ENCODE data around the gene NALCN.

Gene NALCN

DNA sequence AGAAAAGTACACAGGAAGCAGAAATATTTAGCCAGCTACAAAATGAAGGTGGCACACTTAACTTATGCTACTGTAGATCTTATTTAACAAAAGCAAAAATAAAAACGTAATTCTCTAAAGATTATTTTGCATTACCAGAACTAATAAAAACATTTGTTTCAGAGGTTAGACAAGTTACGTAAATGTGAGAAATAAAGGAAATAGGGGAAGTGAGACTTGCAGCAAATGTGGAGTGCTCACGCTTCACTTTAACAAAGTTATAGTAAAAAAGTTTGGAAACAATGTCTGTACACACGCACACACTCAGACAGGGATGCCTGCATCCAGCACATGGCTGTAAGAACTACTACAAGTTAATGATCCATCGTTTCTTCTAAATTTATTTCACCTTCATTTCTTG, 83.7 kb downstream of the NALCN start:
- Histone ChIP-seq H3K9me3 (ENCODE audit: insufficient read depth, low read length) (no peaks in the 10 kb centered on the region), H3K79me2 (ENCODE audit: low read length) (no peaks in the 10 kb centered on the region), H3K27me3 (ENCODE audit: low read depth, low read length) (peaks cover 4% of the 10 kb centered on the region; the same call in 1 of the 2 replicates), H3K4me1 (ENCODE audit: low read length) (peaks cover 8% of the 10 kb centered on the region), H3K9ac (ENCODE audit: low read length) (no peak overlapping the region), H3K27ac (ENCODE audit: low read length) (no peak overlapping the region), H4K20me1 (ENCODE audit: insufficient read depth, low read length) (no peaks in the 10 kb centered on the region), H3K4me3 (ENCODE audit: low read length) (peak overlapping the region; percentile 16; the same call in 1 of the 2 replicates), H3K4me2 (ENCODE audit: low read length) (peak overlapping the region; percentile 55), H2AFZ (ENCODE audit: low read depth, low read length) (no peak overlapping the region), H3K36me3 (replicated peaks; ENCODE audit: low read depth, low read length) (no peaks in the 10 kb centered on the region)
- TF ChIP-seq EZH2phosphoT487 (IDR thresholded peaks at IDR 0.05; ENCODE audit: low read depth), result no peak
- TF ChIP-seq, protein P1, sequence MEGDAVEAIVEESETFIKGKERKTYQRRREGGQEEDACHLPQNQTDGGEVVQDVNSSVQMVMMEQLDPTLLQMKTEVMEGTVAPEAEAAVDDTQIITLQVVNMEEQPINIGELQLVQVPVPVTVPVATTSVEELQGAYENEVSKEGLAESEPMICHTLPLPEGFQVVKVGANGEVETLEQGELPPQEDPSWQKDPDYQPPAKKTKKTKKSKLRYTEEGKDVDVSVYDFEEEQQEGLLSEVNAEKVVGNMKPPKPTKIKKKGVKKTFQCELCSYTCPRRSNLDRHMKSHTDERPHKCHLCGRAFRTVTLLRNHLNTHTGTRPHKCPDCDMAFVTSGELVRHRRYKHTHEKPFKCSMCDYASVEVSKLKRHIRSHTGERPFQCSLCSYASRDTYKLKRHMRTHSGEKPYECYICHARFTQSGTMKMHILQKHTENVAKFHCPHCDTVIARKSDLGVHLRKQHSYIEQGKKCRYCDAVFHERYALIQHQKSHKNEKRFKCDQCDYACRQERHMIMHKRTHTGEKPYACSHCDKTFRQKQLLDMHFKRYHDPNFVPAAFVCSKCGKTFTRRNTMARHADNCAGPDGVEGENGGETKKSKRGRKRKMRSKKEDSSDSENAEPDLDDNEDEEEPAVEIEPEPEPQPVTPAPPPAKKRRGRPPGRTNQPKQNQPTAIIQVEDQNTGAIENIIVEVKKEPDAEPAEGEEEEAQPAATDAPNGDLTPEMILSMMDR (IDR thresholded peaks at IDR 0.05; ENCODE audit: low read depth, low read length), result no peak

DNA sequence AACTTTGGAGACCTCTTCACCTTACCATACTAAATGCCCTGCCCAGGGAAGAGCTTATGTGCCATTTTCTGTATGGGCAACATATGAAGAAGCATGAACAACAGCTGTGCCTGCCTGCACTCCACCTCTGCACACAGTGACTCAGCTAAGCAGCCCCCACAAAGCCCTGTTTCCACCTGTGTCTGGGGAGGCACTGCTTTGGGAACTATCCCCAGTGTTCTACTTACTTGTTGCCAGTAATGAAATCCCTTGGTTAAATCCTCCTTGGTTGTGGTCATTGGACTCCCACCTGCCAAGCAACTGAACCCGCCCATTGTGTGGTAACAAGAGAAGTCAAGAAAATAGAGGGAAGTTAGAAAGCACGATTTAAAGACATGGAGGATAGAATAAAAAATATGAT, 84.6 kb downstream of the NALCN start:
- Histone ChIP-seq H3K4me3 (ENCODE audit: low read length) (no peak overlapping the region), H3K27me3 (ENCODE audit: low read depth, low read length) (peaks cover 4% of the 10 kb centered on the region; the same call in 1 of the 2 replicates), H3K79me2 (ENCODE audit: low read length) (no peaks in the 10 kb centered on the region), H3K4me2 (ENCODE audit: low read length) (no peak overlapping the region), H3K36me3 (replicated peaks; ENCODE audit: low read depth, low read length) (no peaks in the 10 kb centered on the region), H3K9me3 (ENCODE audit: insufficient read depth, low read length) (no peaks in the 10 kb centered on the region), H2AFZ (ENCODE audit: low read depth, low read length) (no peak overlapping the region), H3K27ac (ENCODE audit: low read length) (no peak overlapping the region), H3K4me1 (ENCODE audit: low read length) (peaks cover 8% of the 10 kb centered on the region), H3K9ac (ENCODE audit: low read length) (no peak overlapping the region), H4K20me1 (ENCODE audit: insufficient read depth, low read length) (no peaks in the 10 kb centered on the region)
- TF ChIP-seq EZH2phosphoT487 (IDR thresholded peaks at IDR 0.05; ENCODE audit: low read depth), result no peak
- TF ChIP-seq, protein P1 (IDR thresholded peaks at IDR 0.05; ENCODE audit: low read depth, low read length), result no peak

- H3K4me1 ChIP-seq (ENCODE audit: low read length), result peaks cover 7% of the 10 kb centered on the region
- H3K9ac ChIP-seq (ENCODE audit: low read length), result no peak overlapping the region
- no peaks in the 10 kb centered on the region for H3K9me3 ChIP-seq (ENCODE audit: insufficient read depth, low read length)
- no peak overlapping the region for H3K27ac ChIP-seq (ENCODE audit: low read length)
- TF ChIP-seq, protein P1 (IDR thresholded peaks at IDR 0.05; ENCODE audit: low read depth, low read length), result no peak
- no peak for TF ChIP-seq EZH2phosphoT487 (IDR thresholded peaks at IDR 0.05; ENCODE audit: low read depth)
- H3K79me2 ChIP-seq (ENCODE audit: low read length), result no peaks in the 10 kb centered on the region
- H4K20me1 ChIP-seq (ENCODE audit: insufficient read depth, low read length), result no peaks in the 10 kb centered on the region
- peaks cover 7% of the 10 kb centered on the region; the same call in 1 of the 2 replicates for H3K27me3 ChIP-seq (ENCODE audit: low read depth, low read length)
- no peak overlapping the region for H2AFZ ChIP-seq (ENCODE audit: low read depth, low read length)
- no peaks in the 10 kb centered on the region for H3K36me3 ChIP-seq (replicated peaks; ENCODE audit: low read depth, low read length)
- H3K4me2 ChIP-seq (ENCODE audit: low read length), result no peak overlapping the region
- no peak overlapping the region for H3K4me3 ChIP-seq (ENCODE audit: low read length)
These were observed 88.4 kb downstream of the NALCN start for GRCh38 chr13:101327871-101328270.

DNA sequence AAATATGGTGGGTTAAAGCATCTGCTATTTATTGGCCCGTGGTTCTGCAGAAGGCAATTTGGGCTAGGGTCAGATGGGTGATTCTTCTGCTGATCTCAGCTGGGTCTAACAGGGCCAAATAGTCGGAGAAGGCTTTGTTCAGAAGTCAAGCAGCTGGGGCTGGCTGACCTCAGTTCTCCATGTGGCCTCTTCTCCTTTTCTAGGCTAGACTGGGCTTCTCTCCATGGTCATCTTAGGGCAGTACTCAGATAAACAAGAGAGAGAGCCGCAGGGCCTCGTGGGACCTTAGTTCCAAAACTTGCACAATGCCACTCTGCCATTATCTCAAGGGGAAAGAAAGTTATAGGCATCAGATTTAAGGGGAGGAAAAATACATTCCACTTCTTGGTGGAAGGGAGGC, 89.6 kb downstream of the NALCN start:
- Histone ChIP-seq H3K36me3 (replicated peaks; ENCODE audit: low read depth, low read length) (no peaks in the 10 kb centered on the region), H3K4me1 (ENCODE audit: low read length) (no peaks in the 10 kb centered on the region), H3K4me2 (ENCODE audit: low read length) (no peak overlapping the region), H3K79me2 (ENCODE audit: low read length) (no peaks in the 10 kb centered on the region), H3K4me3 (ENCODE audit: low read length) (no peak overlapping the region), H2AFZ (ENCODE audit: low read depth, low read length) (no peak overlapping the region), H4K20me1 (ENCODE audit: insufficient read depth, low read length) (no peaks in the 10 kb centered on the region), H3K9ac (ENCODE audit: low read length) (no peak overlapping the region), H3K27me3 (ENCODE audit: low read depth, low read length) (peaks cover 7% of the 10 kb centered on the region; the same call in 1 of the 2 replicates), H3K9me3 (ENCODE audit: insufficient read depth, low read length) (no peaks in the 10 kb centered on the region), H3K27ac (ENCODE audit: low read length) (no peak overlapping the region)
- TF ChIP-seq, protein P1 (IDR thresholded peaks at IDR 0.05; ENCODE audit: low read depth, low read length), result no peak
- TF ChIP-seq EZH2phosphoT487 (IDR thresholded peaks at IDR 0.05; ENCODE audit: low read depth), result no peak

All from OCI-LY3 (cell line).